Measurements from ENCODE around the gene TTC13.

GRCh38 chr1:230877146-230877923 is 101.3 kb downstream of the TTC13 start:
- no peak for TF ChIP-seq CTCF (IDR thresholded peaks at IDR 0.05)
- TF ChIP-seq ATF1 (CRISPR knock-in tag; IDR thresholded peaks at IDR 0.05), result no peak
- no peak for TF ChIP-seq CREB1 (CRISPR knock-in tag; IDR thresholded peaks at IDR 0.05)
- TF ChIP-seq ARID4B (CRISPR knock-in tag; IDR thresholded peaks at IDR 0.05; ENCODE audit: borderline replicate concordance), result no peak
- TF ChIP-seq ZNF263 (CRISPR knock-in tag; IDR thresholded peaks at IDR 0.05; ENCODE audit: low read depth), result no peak
- no peak for TF ChIP-seq USF2 (CRISPR knock-in tag; IDR thresholded peaks at IDR 0.05)
- no peak for TF ChIP-seq NFYB (CRISPR knock-in tag; conservative IDR thresholded peaks at IDR 0.05; ENCODE audit: low read depth)
- no peak for TF ChIP-seq ZNF512 (CRISPR knock-in tag; IDR thresholded peaks at IDR 0.05; ENCODE audit: borderline replicate concordance)
- TF ChIP-seq FOXJ3 (CRISPR knock-in tag; IDR thresholded peaks at IDR 0.05; ENCODE audit: borderline replicate concordance), result no peak
